Measurements from ENCODE around the gene VPS35. TPM values are rescaled to one million over a fixed set of nuclear protein-coding genes. Genes with fewer than 3 reads are reported as not detected.

Gene VPS35
- total RNA-seq, 1 donor from 2014 or later, result 111 TPM

- TF ChIP-seq CTCF (IDR thresholded peaks at IDR 0.05; ENCODE audit: partially characterized antibody, unreplicated experiment), result no peak
- Mint-ChIP-seq H3K4me3 (ENCODE audit: unreplicated experiment) (no peak overlapping the region), H3K4me1 (ENCODE audit: low read depth, unreplicated experiment) (peaks cover 9% of the 10 kb centered on the region), H3K36me3 (ENCODE audit: unreplicated experiment) (no peaks in the 10 kb centered on the region), H3K9me3 (ENCODE audit: unreplicated experiment) (peaks cover 3% of the 10 kb centered on the region), H3K27ac (ENCODE audit: unreplicated experiment) (peak overlapping the region; percentile 69), H3K27me3 (ENCODE audit: unreplicated experiment) (peaks cover under 1% of the 10 kb centered on the region)
- DNase-seq, result no peak
Observed at GRCh38 chr16:46693598-46693997, 4.6 kb upstream of the VPS35 start.

GRCh38 chr16:46691726-46692125 is 2.7 kb upstream of the VPS35 start:
- no peak overlapping the region for H3K4me3 Mint-ChIP-seq (ENCODE audit: unreplicated experiment)
- H3K36me3 Mint-ChIP-seq (ENCODE audit: unreplicated experiment), result no peaks in the 10 kb centered on the region
- H3K27ac Mint-ChIP-seq (ENCODE audit: unreplicated experiment), result no peak overlapping the region
- peaks cover 8% of the 10 kb centered on the region for H3K27me3 Mint-ChIP-seq (ENCODE audit: unreplicated experiment)
- peaks cover 20% of the 10 kb centered on the region for H3K4me1 Mint-ChIP-seq (ENCODE audit: low read depth, unreplicated experiment)
- TF ChIP-seq CTCF (IDR thresholded peaks at IDR 0.05; ENCODE audit: partially characterized antibody, unreplicated experiment), result no peak
- DNase-seq, result no peak
- peaks cover 10% of the 10 kb centered on the region for H3K9me3 Mint-ChIP-seq (ENCODE audit: unreplicated experiment)

GRCh38 chr16:46690281-46691178 is 1.6 kb upstream of the VPS35 start:
- no peaks in the 10 kb centered on the region for H3K36me3 Mint-ChIP-seq (ENCODE audit: unreplicated experiment)
- H3K4me1 Mint-ChIP-seq (ENCODE audit: low read depth, unreplicated experiment), result peaks cover 25% of the 10 kb centered on the region
- H3K4me3 Mint-ChIP-seq (ENCODE audit: unreplicated experiment), result no peak overlapping the region
- peaks cover 8% of the 10 kb centered on the region for H3K27me3 Mint-ChIP-seq (ENCODE audit: unreplicated experiment)
- H3K27ac Mint-ChIP-seq (ENCODE audit: unreplicated experiment), result no peak overlapping the region
- H3K9me3 Mint-ChIP-seq (ENCODE audit: unreplicated experiment), result peaks cover 10% of the 10 kb centered on the region
- peak; percentile 25 for DNase-seq
- TF ChIP-seq CTCF (IDR thresholded peaks at IDR 0.05; ENCODE audit: partially characterized antibody, unreplicated experiment), result no peak

GRCh38 chr16:46689365-46690280 is 645 bp upstream of the VPS35 start, which contains the start of gene ORC6:
TSS of gene ORC6 (plus strand) at chr16:46689659. CDS start at chr16:46689706, 47 bp downstream.
- Mint-ChIP-seq H3K9me3 (ENCODE audit: unreplicated experiment) (peaks cover 10% of the 10 kb centered on the region), H3K27ac (ENCODE audit: unreplicated experiment) (no peak within 1 kb of the TSS), H3K4me1 (ENCODE audit: low read depth, unreplicated experiment) (peaks cover 29% of the 10 kb centered on the region), H3K4me3 (ENCODE audit: unreplicated experiment) (no peak within 1 kb of the TSS), H3K36me3 (ENCODE audit: unreplicated experiment) (no peaks in the 10 kb centered on the region), H3K27me3 (ENCODE audit: unreplicated experiment) (peaks cover 8% of the 10 kb centered on the region)
- TF ChIP-seq CTCF (IDR thresholded peaks at IDR 0.05; ENCODE audit: partially characterized antibody, unreplicated experiment), result peak; percentile 36
- DNase-seq, result peak; percentile 98
